ENCODE measurements around the gene PRTN3. TPM values are rescaled to one million over a fixed set of nuclear protein-coding genes. Genes with fewer than 3 reads are reported as not detected.

The PRTN3 gene
- total RNA-seq, 1 donor from 2014 or later: not detected

DNA sequence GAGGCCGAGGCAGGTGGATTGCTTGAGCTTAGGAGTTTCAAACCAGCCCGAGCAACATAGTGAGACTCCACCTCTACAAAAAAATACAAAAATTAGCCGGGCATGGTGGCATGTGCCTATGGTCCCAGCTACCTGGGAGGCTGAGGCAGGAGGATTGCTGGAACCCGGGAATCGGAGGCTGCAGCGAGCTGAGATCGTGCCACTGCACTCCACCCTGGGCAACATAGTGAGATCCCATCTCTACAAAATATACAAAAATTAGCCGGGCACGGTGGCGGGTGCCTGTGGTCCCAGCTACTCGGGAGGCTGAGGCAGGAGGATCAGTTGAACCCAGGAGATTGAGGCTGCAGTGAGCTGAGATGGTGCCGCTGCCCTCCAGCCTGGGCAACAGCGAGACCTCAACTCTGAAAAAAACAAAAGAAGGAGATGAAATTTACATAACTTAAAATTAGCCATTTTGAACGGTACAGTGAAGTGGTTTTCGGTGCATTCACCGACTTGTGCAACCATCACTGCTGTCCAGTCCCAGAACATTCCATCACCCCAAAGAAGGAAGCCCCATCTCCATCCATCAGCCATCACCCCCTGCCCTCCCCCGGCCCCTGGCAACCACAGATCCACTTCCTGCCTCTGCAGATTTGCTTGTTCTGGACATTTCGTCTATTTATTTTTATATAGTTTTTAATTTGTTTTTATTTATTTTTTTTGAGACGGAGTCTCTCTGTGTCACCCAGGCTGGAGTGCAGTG is 14.7 kb upstream of the PRTN3 start:
- TF ChIP-seq, protein P1, sequence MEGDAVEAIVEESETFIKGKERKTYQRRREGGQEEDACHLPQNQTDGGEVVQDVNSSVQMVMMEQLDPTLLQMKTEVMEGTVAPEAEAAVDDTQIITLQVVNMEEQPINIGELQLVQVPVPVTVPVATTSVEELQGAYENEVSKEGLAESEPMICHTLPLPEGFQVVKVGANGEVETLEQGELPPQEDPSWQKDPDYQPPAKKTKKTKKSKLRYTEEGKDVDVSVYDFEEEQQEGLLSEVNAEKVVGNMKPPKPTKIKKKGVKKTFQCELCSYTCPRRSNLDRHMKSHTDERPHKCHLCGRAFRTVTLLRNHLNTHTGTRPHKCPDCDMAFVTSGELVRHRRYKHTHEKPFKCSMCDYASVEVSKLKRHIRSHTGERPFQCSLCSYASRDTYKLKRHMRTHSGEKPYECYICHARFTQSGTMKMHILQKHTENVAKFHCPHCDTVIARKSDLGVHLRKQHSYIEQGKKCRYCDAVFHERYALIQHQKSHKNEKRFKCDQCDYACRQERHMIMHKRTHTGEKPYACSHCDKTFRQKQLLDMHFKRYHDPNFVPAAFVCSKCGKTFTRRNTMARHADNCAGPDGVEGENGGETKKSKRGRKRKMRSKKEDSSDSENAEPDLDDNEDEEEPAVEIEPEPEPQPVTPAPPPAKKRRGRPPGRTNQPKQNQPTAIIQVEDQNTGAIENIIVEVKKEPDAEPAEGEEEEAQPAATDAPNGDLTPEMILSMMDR (IDR thresholded peaks at IDR 0.05): no peak
- DNase-seq: no peak
- H3K4me1 ChIP-seq: peaks cover 24% of the 10 kb centered on the region
- no peaks in the 10 kb centered on the region for H3K36me3 ChIP-seq
- no peak for ATAC-seq
- no peaks in the 10 kb centered on the region for H3K9me3 ChIP-seq
- no peak overlapping the region for H3K27ac ChIP-seq
- peaks cover 36% of the 10 kb centered on the region for H3K27me3 ChIP-seq (ENCODE audit: low read depth)
- H3K4me3 ChIP-seq: no peak overlapping the region
- intact Hi-C loops (cut with DNase I): no loop called here

DNA sequence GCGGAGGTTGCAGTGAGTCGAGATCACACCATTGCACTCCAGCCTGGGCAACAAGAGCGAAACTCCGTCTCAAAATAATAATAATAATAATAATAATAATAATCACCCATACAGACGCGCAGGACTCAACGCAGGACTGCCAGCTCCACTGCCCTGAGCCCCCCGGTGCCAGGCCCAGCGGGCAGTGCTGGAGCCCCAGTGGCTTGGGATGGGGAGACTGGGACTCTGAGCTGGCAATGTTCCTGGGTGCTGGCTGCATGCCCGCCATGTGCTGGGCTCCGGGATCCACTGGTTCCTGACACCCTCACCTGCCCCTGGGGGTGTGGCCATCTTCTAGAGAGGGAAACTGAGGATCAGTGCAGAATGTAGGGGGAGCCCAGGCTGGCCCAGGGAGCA is 13.5 kb upstream of the PRTN3 start:
- no peak overlapping the region for H3K4me3 ChIP-seq
- DNase-seq (no peak), ATAC-seq (no peak)
- intact Hi-C loops (cut with DNase I): no loop called here
- no peak overlapping the region for H3K27ac ChIP-seq
- peaks cover 34% of the 10 kb centered on the region for H3K27me3 ChIP-seq (ENCODE audit: low read depth)
- H3K9me3 ChIP-seq: no peaks in the 10 kb centered on the region
- peaks cover 18% of the 10 kb centered on the region for H3K4me1 ChIP-seq
- TF ChIP-seq, protein P1 (IDR thresholded peaks at IDR 0.05): no peak
- H3K36me3 ChIP-seq: no peaks in the 10 kb centered on the region

DNA sequence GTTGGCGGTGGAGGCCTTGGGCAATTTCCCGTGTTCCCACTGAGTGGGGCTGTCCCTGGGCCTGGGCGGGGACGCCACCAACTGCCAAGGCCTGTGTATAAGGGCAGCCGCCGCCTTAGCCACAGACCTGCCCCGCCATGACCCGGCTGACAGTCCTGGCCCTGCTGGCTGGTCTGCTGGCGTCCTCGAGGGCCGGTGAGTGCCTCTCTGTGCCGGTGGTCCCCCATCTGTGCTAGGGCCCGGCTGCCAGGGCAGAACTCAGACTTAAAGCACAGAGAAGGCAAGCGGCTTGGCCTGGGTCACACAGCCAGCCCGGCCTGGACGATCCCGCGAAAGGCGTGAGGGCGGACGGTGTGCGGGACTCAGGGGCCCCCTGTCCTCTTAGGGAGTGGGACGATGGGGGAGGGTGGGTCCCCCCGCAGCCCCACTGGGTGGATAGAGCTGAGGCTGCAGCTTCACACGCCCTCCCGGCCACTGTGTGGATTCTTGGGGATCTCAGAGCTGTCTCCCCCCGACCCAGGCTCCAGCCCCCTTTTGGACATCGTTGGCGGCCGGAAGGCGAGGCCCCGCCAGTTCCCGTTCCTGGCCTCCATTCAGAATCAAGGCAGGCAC is 13.0 kb upstream of the PRTN3 start, which contains the start of gene AZU1:
TSS of gene AZU1 (plus strand) at position 128 of the 612 bp plus-strand sequence. CDS start at position 138, 10 bp downstream.
- DNase-seq (no peak), ATAC-seq (peak; percentile 50 to 66)
- no peak within 1 kb of the TSS for H3K27ac ChIP-seq
- H3K4me1 ChIP-seq: peaks cover 15% of the 10 kb centered on the region
- intact Hi-C loops (cut with DNase I): no loop called here
- no peaks in the 10 kb centered on the region for H3K36me3 ChIP-seq
- TF ChIP-seq, protein P1 (IDR thresholded peaks at IDR 0.05): no peak
- H3K4me3 ChIP-seq: no peak within 1 kb of the TSS
- no peaks in the 10 kb centered on the region for H3K9me3 ChIP-seq
- peaks cover 29% of the 10 kb centered on the region for H3K27me3 ChIP-seq (ENCODE audit: low read depth)

DNA sequence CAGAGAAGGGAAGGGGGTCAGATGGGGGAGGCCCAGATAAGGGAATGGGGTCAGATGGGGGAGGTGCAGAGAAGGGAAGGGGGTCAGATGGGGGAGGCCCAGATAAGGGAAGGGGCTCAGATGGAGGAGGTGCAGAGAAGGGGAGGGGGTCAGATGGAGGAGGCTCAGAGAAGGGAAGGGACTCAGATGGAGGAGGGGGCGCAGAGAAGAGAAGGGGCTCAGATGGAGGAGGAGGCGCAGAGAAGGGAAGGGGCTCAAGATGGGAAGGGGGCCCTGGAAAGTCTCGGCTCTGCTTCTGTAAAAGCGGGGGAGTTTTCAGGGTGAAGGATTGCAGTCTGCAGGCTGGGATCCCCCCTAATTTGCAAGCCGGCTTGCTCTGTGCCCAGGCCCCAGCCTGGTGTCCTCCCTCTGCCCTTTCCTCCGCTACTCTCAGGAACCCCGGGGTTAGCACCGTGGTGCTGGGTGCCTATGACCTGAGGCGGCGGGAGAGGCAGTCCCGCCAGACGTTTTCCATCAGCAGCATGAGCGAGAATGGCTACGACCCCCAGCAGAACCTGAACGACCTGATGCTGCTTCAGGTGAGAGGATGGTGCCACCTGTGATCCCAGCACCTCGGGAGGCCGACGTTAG is 11.6 kb upstream of the PRTN3 start:
- TF ChIP-seq, protein P1 (IDR thresholded peaks at IDR 0.05): no peak
- H3K27ac ChIP-seq: no peak overlapping the region
- DNase-seq (no peak), ATAC-seq (no peak)
- no peak overlapping the region for H3K4me3 ChIP-seq
- peaks cover 15% of the 10 kb centered on the region for H3K27me3 ChIP-seq (ENCODE audit: low read depth)
- H3K4me1 ChIP-seq: peaks cover 8% of the 10 kb centered on the region
- intact Hi-C loops (cut with DNase I): no loop called here
- no peaks in the 10 kb centered on the region for H3K36me3 ChIP-seq
- H3K9me3 ChIP-seq: no peaks in the 10 kb centered on the region

DNA sequence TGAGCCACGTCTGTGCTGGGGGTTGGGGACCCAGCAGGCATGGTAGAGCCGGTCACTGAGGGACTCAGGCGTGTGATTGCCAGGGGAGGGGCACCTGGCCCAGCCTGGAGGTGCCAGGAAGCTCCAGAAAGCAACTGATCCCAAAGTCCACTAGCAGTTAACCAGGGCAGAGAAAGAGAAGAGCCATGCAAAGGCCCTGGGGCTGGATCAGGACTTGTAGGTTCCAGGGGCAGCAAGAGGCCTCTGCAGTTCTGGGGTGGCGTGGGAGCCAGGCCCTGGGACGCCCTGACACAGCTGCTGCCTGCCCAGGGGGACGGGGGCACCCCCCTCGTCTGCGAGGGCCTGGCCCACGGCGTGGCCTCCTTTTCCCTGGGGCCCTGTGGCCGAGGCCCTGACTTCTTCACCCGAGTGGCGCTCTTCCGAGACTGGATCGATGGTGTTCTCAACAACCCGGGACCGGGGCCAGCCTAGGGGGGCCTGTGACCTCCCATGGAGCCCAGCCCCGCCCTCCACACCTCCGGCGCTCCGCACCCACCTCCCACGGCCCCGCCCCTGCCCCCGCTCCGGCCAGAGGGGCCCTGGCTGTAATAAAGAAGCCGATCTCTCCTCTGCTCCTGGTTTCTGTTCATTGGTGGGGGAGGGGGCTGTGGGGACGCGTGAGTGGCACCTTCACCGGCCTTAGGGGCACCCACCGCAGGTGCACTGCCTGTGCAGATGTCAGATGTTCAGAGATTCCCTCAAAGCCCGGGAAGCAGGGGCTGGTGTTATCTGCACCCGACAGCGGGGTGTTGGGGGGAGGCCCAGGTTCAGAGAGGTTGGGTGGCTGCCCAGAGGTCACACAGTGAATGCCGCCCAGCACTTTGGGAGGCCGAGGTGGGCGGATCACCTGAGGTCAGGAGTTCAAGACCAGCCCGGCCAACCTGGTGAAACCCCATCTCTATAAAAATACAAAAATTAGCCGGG is 9.1 kb upstream of the PRTN3 start:
- TF ChIP-seq, protein P1 (IDR thresholded peaks at IDR 0.05): no peak
- H3K4me3 ChIP-seq: no peak overlapping the region
- intact Hi-C loops (cut with DNase I): no loop called here
- no peak overlapping the region for H3K27ac ChIP-seq
- H3K27me3 ChIP-seq (ENCODE audit: low read depth): peaks cover 28% of the 10 kb centered on the region
- no peaks in the 10 kb centered on the region for H3K36me3 ChIP-seq
- peaks cover 8% of the 10 kb centered on the region for H3K4me1 ChIP-seq
- DNase-seq (no peak), ATAC-seq (no peak)
- H3K9me3 ChIP-seq: no peaks in the 10 kb centered on the region

Measured in lower lobe of right lung (tissue), 2 donors.